SK-N-MC (cell line): ENCODE data around the gene GABRG3.

Source experiments
- EZH2 ChIP-seq: fragments of 200-600 bp; sonication (generic); IDR thresholded peaks from one replicate; pipeline ENCODE4 v1.6.1; 2017; ENCODE audit warnings: antibody characterized with exemption
- POLR2AphosphoS5 ChIP-seq: IDR thresholded peaks from 2 replicates; pipeline ENCODE4 v1.6.1; 2012; ENCODE audit warnings: mild to moderate bottlenecking, low read depth, low read length, borderline replicate concordance

DNA sequence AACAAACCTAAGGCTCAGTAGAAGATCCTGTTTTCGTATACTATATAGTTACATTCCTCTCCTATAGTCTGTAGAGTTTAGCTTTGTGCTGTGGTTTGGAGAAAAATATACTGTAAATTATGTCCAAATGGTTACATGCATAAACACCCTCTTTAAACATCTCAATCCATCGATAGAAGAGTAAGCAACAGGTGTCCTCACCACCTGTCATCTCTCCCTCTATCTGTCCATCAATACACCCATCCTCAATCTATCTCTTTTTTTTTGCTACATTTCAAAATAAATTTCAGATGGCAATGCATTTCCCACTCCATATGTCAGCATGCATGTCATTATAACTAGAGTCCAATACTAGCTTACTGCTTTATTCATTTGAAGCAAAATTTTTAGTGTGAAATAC lies 21.0 kb upstream of the GABRG3 start:
- no peak for TF ChIP-seq EZH2
- no peak for TF ChIP-seq POLR2AphosphoS5
